K562 (cell line): ENCODE results near the gene ROMO1.

Experiments used
- ARNT ChIP-seq, 2 experiments: fragments of 450-650 bp; IDR thresholded peaks; 2 replicates each; pipeline ENCODE4 v1.6.1; 2016; ENCODE audit warnings: mild to moderate bottlenecking in 1 of 2
- CBX3 ChIP-seq, 2 experiments: IDR thresholded peaks; 1 replicate in 1 of 2; 2 replicates in 1 of 2; pipeline ENCODE4 v1.6.1; 2012; ENCODE audit warnings: inconsistent platforms in 2 of 2, low read length in 2 of 2, borderline replicate concordance in 1 of 2, control low read depth in 1 of 2
- CTCF ChIP-seq, 3 experiments: IDR thresholded peaks in 2 of 3; conservative IDR thresholded peaks in 1 of 3; 2 replicates each; pipeline ENCODE4 v1.5.1; 2011 to 2012; ENCODE audit warnings: low read length in 3 of 3, mild to moderate bottlenecking in 3 of 3, control low read depth in 2 of 3, improper control_type of control experiment in 1 of 3, inconsistent platforms in 1 of 3, low read depth in 1 of 3, mixed read lengths in 1 of 3, moderate library complexity in 1 of 3; ENCODE audit not compliant: insufficient read depth in 2 of 3
- TEAD4 ChIP-seq, 2 experiments: sonication (generic) in 1 of 2; formaldehyde crosslinking in 1 of 2; IDR thresholded peaks; 2 replicates each; pipeline versions ENCODE4 v1.6.1 to v1.8.0; 2012 to 2022; ENCODE audit warnings: borderline replicate concordance in 1 of 2, inconsistent platforms in 1 of 2, low read length in 1 of 2, mild to moderate bottlenecking in 1 of 2, missing genetic modification reagents in 1 of 2
- ZEB2 ChIP-seq: fragments of 450-650 bp; IDR thresholded peaks from 2 replicates; pipeline ENCODE4 v1.6.1; 2016
- ZNF253 ChIP-seq: fragments of 250-450 bp; sonication (Bioruptor Pico); conservative IDR thresholded peaks from 2 replicates; pipeline ENCODE4 v1.6.1; 2021; ENCODE audit warnings: mild to moderate bottlenecking

- no peak for TF ChIP-seq CBX3 (IDR thresholded peaks at IDR 0.05; ENCODE audit: borderline replicate concordance in 1 of 2, low read length in 2 of 2)
- TF ChIP-seq CTCF (IDR thresholded peaks at IDR 0.05 in 2 of 3, conservative IDR thresholded peaks at IDR 0.05 in 1 of 3; ENCODE audit: insufficient read depth in 2 of 3, low read depth in 1 of 3, low read length in 3 of 3), result no peak
- TF ChIP-seq ARNT (IDR thresholded peaks at IDR 0.05), result no peak
- no peak for TF ChIP-seq TEAD4 (IDR thresholded peaks at IDR 0.05; ENCODE audit: low read length)
- no peak for TF ChIP-seq TEAD4 (CRISPR knock-in tag; IDR thresholded peaks at IDR 0.05; ENCODE audit: borderline replicate concordance)
- no peak for TF ChIP-seq ZEB2
- no peak for TF ChIP-seq ZNF253 (CRISPR knock-in tag)
Observed at GRCh38 chr20:35653430-35653734, 45.8 kb upstream of the ROMO1 start.
